GM23248 (cell line): ENCODE results near the gene ADGRL3. TPM values are rescaled to one million over a fixed set of nuclear protein-coding genes. Genes with fewer than 3 reads are reported as not detected.

ENCODE experiments used
- DNase-seq: peaks from one replicate; pipeline ENCODE4 v3.0.0-alpha.2; 2015
- H2AFZ ChIP-seq: fragments of 200-600 bp; sonication (generic); 2 replicates; pipeline ENCODE4 v1.6.1; 2016; ENCODE audit warnings: antibody characterized with exemption
- H3F3A ChIP-seq: fragments of 200-600 bp; sonication (generic); 2 replicates; pipeline ENCODE4 v1.6.1; 2016; ENCODE audit warnings: mild to moderate bottlenecking, antibody characterized with exemption, mixed run types; ENCODE audit not compliant: insufficient read depth
- H3K27ac ChIP-seq: fragments of 200-600 bp; sonication (generic); 2 replicates; pipeline ENCODE4 v1.5.1; 2016; ENCODE audit warnings: mild to moderate bottlenecking
- H3K27me3 ChIP-seq: fragments of 200-600 bp; sonication (generic); replicated peaks from 2 replicates; pipeline ENCODE4 v1.6.1; 2016; ENCODE audit warnings: mild to moderate bottlenecking; ENCODE audit not compliant: insufficient read depth
- H3K36me3 ChIP-seq: fragments of 200-600 bp; sonication (generic); 2 replicates; pipeline ENCODE4 v1.6.1; 2016; ENCODE audit warnings: low read depth, mild to moderate bottlenecking
- H3K4me1 ChIP-seq: fragments of 200-600 bp; sonication (generic); 2 replicates; pipeline ENCODE4 v1.6.1; 2016; ENCODE audit warnings: mild to moderate bottlenecking; ENCODE audit not compliant: insufficient read depth
- H3K4me2 ChIP-seq: fragments of 200-600 bp; sonication (generic); one replicate; pipeline ENCODE4 v1.6.1; 2016; ENCODE audit warnings: mild to moderate bottlenecking; ENCODE audit not compliant: unreplicated experiment
- H3K4me3 ChIP-seq: fragments of 200-600 bp; sonication (generic); 2 replicates; pipeline ENCODE4 v1.5.1; 2016; ENCODE audit warnings: mild to moderate bottlenecking
- H3K79me2 ChIP-seq: fragments of 200-600 bp; sonication (generic); 2 replicates; pipeline ENCODE4 v1.6.1; 2016; ENCODE audit warnings: mild to moderate bottlenecking; ENCODE audit not compliant: insufficient read depth
- H3K9ac ChIP-seq: fragments of 200-600 bp; sonication (generic); 2 replicates; pipeline ENCODE4 v1.6.1; 2016; ENCODE audit warnings: mild to moderate bottlenecking
- H3K9me2 ChIP-seq: fragments of 200-600 bp; sonication (generic); 2 replicates; pipeline ENCODE4 v1.6.1; 2016; ENCODE audit warnings: mixed run types, mild to moderate bottlenecking, moderate library complexity; ENCODE audit not compliant: insufficient read depth
- H3K9me3 ChIP-seq: fragments of 200-600 bp; sonication (generic); one replicate; pipeline ENCODE4 v1.6.1; 2017; ENCODE audit warnings: low read depth
- H4K20me1 ChIP-seq: fragments of 200-600 bp; sonication (generic); 2 replicates; pipeline ENCODE4 v1.6.0; 2016; ENCODE audit not compliant: insufficient read depth
- EZH2 ChIP-seq: fragments of 200-600 bp; sonication (generic); IDR thresholded peaks from 2 replicates; pipeline ENCODE4 v1.6.1; 2018; ENCODE audit warnings: antibody characterized with exemption, mild to moderate bottlenecking; ENCODE audit not compliant: insufficient read depth, poor library complexity, severe bottlenecking
- EZH2phosphoT487 ChIP-seq: fragments of 200-600 bp; sonication (generic); IDR thresholded peaks from 2 replicates; pipeline ENCODE4 v1.6.1; 2018; ENCODE audit warnings: antibody characterized with exemption, moderate library complexity, mild to moderate bottlenecking, low read depth; ENCODE audit not compliant: insufficient read depth
- WGBS, 2 experiments: methylation state at CpG; one replicate each; pipeline ENCODE4 v1.1.6; 2015 to 2017; ENCODE audit warnings: low lambda C conversion rate in 2 of 2, low coverage in 1 of 2; ENCODE audit errors: missing lambda C conversion rate in 2 of 2; 5-methylcytosine and 5-hydroxymethylcytosine counted together
- in situ Hi-C: fragments of 300-500 bp; cut with MboI; formaldehyde crosslinking; loops from 2 replicates; pipeline ENCODE4 v1.15.0; 2020
- polyA plus RNA-seq: library from polyadenylated mRNA; unstranded; fragments of >200 nt; fragmentation: Nextera tagmentation; extraction: Ambion mirVana; gene quantifications from 2 replicates; pipeline ENCODE4 v1.2.1, GENCODE V29; 2016
- total RNA-seq: library from RNA; depleted of rRNA; stranded (reverse); fragments of >200 nt; shearing (Covaris generic); gene quantifications from 2 replicates; pipeline ENCODE4 v1.2.3, GENCODE V29; 2014

The ADGRL3 gene
- total and polyA plus RNA-seq, 2 experiments from 2014 or later, result not detected

- no peaks in the 10 kb centered on the region for H3K9me2 ChIP-seq
- no peaks in the 10 kb centered on the region for H3K4me1 ChIP-seq
- no peak overlapping the region for H3K27ac ChIP-seq
- H3K4me2 ChIP-seq, result no peak overlapping the region
- no peaks in the 10 kb centered on the region for H3K27me3 ChIP-seq
- peaks cover 4% of the 10 kb centered on the region for H3K9me3 ChIP-seq
- 25% methylated on average over 2 of the region's 2 CpGs for WGBS, 2 experiments
- DNase-seq, result no peak
- in situ Hi-C loops, result no loop called here
- H3K36me3 ChIP-seq, result no peaks in the 10 kb centered on the region
- no peak overlapping the region for H3K4me3 ChIP-seq
- no peak for TF ChIP-seq EZH2
- no peak for TF ChIP-seq EZH2phosphoT487
- no peak overlapping the region for H3K9ac ChIP-seq
- H3K79me2 ChIP-seq, result no peaks in the 10 kb centered on the region
- H4K20me1 ChIP-seq, result no peaks in the 10 kb centered on the region
- no peaks in the 10 kb centered on the region for H3F3A ChIP-seq
- no peak overlapping the region for H2AFZ ChIP-seq
Observed at GRCh38 chr4:61522312-61522711, 322.2 kb downstream of the ADGRL3 start.

- Histone ChIP-seq H3K27ac (no peak overlapping the region), H2AFZ (no peak overlapping the region), H3K4me1 (no peaks in the 10 kb centered on the region), H3K9me3 (peaks cover 4% of the 10 kb centered on the region), H3K9ac (no peak overlapping the region), H3K79me2 (no peaks in the 10 kb centered on the region), H3K4me2 (no peak overlapping the region), H3K4me3 (no peak overlapping the region), H3K36me3 (no peaks in the 10 kb centered on the region), H3K9me2 (no peaks in the 10 kb centered on the region), H3F3A (no peaks in the 10 kb centered on the region), H4K20me1 (no peaks in the 10 kb centered on the region), H3K27me3 (no peaks in the 10 kb centered on the region)
- 20 to 32% methylated on average over 4 of the region's 4 CpGs for WGBS, 2 experiments
- DNase-seq, result no peak
- in situ Hi-C loops, result no loop called here
- no peak for TF ChIP-seq EZH2phosphoT487
- TF ChIP-seq EZH2, result no peak
Observed at GRCh38 chr4:61527888-61528287, 327.8 kb downstream of the ADGRL3 start.

GRCh38 chr4:61528595-61528994 lies 328.5 kb downstream of the ADGRL3 start:
- no peaks in the 10 kb centered on the region for H3F3A ChIP-seq
- H3K27me3 ChIP-seq, result no peaks in the 10 kb centered on the region
- no peak for DNase-seq
- H4K20me1 ChIP-seq, result no peaks in the 10 kb centered on the region
- no peaks in the 10 kb centered on the region for H3K79me2 ChIP-seq
- H3K9me2 ChIP-seq, result no peaks in the 10 kb centered on the region
- 17 to 28% methylated on average over 1 of the region's 1 CpG for WGBS, 2 experiments
- no peaks in the 10 kb centered on the region for H3K4me1 ChIP-seq
- no peak overlapping the region for H3K27ac ChIP-seq
- no peak overlapping the region for H3K4me3 ChIP-seq
- H3K4me2 ChIP-seq, result no peak overlapping the region
- H3K9ac ChIP-seq, result no peak overlapping the region
- peaks cover 4% of the 10 kb centered on the region for H3K9me3 ChIP-seq
- no peaks in the 10 kb centered on the region for H3K36me3 ChIP-seq
- H2AFZ ChIP-seq, result no peak overlapping the region
- in situ Hi-C loops, result no loop called here
- TF ChIP-seq EZH2 (no peak), EZH2phosphoT487 (no peak)

DNA sequence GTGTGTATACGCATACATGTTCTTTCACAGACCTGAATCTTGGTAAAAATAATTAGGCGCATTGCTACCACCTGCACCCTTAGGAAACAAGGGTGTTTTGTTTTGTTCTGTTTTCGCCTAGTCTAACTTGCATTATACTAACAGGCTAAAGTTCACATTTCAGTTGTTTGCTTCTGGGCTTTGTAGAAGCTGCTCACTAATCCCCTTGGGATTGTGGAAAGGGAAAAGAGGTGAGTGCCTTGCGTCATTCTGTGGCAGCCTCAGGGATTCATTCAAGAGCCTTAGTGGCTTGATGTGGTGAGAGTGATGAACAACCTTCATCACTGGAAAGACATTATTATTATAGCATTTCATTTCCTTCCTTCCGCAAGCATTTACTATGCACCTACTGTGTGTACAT lies 331.1 kb downstream of the ADGRL3 start:
- Histone ChIP-seq H3K36me3 (no peaks in the 10 kb centered on the region), H3K27me3 (no peaks in the 10 kb centered on the region), H3K79me2 (no peaks in the 10 kb centered on the region), H2AFZ (no peak overlapping the region), H3K4me3 (no peak overlapping the region), H3F3A (no peaks in the 10 kb centered on the region), H3K27ac (no peak overlapping the region), H3K4me2 (no peak overlapping the region), H3K9me2 (no peaks in the 10 kb centered on the region), H3K9ac (no peak overlapping the region), H4K20me1 (no peaks in the 10 kb centered on the region), H3K9me3 (peaks cover 4% of the 10 kb centered on the region), H3K4me1 (no peaks in the 10 kb centered on the region)
- no peak for TF ChIP-seq EZH2phosphoT487
- no peak for TF ChIP-seq EZH2
- in situ Hi-C loops, result no loop called here
- 56 to 58% methylated on average over 5 of the region's 5 CpGs for WGBS, 2 experiments
- DNase-seq, result no peak
